Measurements from ENCODE around the gene LYL1.

Gene LYL1

DNA sequence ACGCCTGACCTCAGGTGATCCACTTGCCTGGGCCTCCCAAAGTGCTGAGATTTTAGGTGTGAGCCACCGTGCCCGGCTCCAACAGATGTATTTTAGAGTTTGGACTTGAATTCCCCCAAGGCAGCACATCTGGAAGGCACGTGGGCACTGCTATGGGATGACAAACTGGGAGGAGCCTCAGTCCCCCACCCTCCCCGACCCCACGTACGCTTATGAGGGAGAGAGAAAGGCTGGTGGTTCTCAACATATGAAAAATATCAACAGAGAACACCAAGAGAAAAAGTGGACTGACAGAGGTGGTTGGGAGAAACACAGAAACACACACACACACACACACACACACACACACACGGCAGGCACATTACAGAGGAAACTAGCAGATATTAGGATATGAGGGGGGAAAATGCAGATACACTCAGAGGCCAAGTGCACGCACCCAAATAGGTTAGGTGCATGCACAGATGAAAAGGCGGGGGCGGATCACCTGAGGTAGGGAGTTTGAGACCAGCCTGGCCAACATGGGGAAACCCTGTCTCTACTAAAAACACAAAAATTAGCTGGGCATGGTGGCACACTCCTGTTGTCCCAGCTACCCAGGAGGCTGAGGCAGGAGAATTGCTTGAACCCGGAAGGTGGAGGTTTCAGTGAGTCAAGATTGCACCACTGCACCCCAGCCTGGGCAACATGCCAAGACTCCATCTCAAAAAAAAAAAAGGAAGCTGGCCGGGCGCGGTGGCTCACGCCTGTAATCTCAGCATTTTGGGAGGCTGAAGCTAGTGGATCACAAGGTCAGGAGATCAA lies 44.3 kb upstream of the LYL1 start:
- TF ChIP-seq, protein P1, sequence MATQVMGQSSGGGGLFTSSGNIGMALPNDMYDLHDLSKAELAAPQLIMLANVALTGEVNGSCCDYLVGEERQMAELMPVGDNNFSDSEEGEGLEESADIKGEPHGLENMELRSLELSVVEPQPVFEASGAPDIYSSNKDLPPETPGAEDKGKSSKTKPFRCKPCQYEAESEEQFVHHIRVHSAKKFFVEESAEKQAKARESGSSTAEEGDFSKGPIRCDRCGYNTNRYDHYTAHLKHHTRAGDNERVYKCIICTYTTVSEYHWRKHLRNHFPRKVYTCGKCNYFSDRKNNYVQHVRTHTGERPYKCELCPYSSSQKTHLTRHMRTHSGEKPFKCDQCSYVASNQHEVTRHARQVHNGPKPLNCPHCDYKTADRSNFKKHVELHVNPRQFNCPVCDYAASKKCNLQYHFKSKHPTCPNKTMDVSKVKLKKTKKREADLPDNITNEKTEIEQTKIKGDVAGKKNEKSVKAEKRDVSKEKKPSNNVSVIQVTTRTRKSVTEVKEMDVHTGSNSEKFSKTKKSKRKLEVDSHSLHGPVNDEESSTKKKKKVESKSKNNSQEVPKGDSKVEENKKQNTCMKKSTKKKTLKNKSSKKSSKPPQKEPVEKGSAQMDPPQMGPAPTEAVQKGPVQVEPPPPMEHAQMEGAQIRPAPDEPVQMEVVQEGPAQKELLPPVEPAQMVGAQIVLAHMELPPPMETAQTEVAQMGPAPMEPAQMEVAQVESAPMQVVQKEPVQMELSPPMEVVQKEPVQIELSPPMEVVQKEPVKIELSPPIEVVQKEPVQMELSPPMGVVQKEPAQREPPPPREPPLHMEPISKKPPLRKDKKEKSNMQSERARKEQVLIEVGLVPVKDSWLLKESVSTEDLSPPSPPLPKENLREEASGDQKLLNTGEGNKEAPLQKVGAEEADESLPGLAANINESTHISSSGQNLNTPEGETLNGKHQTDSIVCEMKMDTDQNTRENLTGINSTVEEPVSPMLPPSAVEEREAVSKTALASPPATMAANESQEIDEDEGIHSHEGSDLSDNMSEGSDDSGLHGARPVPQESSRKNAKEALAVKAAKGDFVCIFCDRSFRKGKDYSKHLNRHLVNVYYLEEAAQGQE (IDR thresholded peaks at IDR 0.05; ENCODE audit: insufficient replicate concordance, low read depth) = no peak
- TF ChIP-seq, protein P2, sequence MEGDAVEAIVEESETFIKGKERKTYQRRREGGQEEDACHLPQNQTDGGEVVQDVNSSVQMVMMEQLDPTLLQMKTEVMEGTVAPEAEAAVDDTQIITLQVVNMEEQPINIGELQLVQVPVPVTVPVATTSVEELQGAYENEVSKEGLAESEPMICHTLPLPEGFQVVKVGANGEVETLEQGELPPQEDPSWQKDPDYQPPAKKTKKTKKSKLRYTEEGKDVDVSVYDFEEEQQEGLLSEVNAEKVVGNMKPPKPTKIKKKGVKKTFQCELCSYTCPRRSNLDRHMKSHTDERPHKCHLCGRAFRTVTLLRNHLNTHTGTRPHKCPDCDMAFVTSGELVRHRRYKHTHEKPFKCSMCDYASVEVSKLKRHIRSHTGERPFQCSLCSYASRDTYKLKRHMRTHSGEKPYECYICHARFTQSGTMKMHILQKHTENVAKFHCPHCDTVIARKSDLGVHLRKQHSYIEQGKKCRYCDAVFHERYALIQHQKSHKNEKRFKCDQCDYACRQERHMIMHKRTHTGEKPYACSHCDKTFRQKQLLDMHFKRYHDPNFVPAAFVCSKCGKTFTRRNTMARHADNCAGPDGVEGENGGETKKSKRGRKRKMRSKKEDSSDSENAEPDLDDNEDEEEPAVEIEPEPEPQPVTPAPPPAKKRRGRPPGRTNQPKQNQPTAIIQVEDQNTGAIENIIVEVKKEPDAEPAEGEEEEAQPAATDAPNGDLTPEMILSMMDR (IDR thresholded peaks at IDR 0.05; ENCODE audit: insufficient read depth, low read length) = no peak
- TF ChIP-seq POLR2AphosphoS5 (IDR thresholded peaks at IDR 0.05; ENCODE audit: low read depth) = peak; percentile 77; the same call in 1 of the 2 replicates
- no peak for TF ChIP-seq GABPA (IDR thresholded peaks at IDR 0.05; ENCODE audit: low read depth)
- TF ChIP-seq SPI1 (IDR thresholded peaks at IDR 0.05; ENCODE audit: borderline replicate concordance, low read depth) = peak; percentile 60; the same call in 1 of the 2 replicates
- Histone ChIP-seq H3K27ac (replicated peaks) (peak overlapping the region; percentile 44), H3K27me3 (ENCODE audit: insufficient read depth, poor library complexity, severe bottlenecking) (no peaks in the 10 kb centered on the region), H3K4me3 (replicated peaks; ENCODE audit: insufficient read depth, low read length) (no peak overlapping the region; the same call in 1 of the 2 replicates)
- peak; percentile 63 to 82 for DNase-seq (ENCODE audit: low read depth in 1 of 2, low spot score in 1 of 2)

DNA sequence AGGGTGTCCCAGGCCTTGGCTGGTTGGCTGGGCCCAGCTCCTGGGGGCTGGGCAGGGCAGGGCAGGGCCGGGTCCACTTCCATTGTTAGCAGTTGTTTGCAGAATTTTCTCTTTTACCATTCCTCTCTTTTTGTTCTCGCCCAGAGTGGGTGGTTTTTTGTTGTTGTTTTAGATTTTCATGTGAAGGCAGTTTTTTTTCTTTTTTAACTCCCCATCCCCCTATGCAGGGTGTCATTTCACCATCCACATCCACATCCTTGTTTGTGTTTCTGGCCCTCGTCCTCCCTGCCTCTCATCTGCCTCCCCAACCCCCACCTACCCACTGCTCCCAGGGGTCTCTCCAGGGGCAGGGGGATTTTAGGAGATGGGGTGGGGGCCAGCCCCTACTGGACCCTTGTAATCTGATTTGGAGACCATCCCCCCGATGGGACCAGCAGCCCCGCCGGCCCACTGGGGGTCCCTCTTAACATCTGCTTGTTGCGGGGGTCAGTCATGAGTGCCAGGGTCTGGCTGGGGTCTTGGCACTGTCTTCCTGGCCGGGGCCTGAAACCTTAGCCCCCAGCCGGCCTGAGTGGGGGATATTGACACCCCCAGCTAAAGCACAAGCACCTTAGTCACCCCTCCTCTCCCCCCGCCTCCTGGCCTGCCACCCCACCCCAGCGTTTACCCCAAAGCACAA lies 37.1 kb upstream of the LYL1 start:
- TF ChIP-seq, protein P2 (IDR thresholded peaks at IDR 0.05; ENCODE audit: insufficient read depth, low read length) = no peak
- TF ChIP-seq SPI1 (IDR thresholded peaks at IDR 0.05; ENCODE audit: borderline replicate concordance, low read depth) = no peak
- TF ChIP-seq, protein P1 (IDR thresholded peaks at IDR 0.05; ENCODE audit: insufficient replicate concordance, low read depth) = no peak
- TF ChIP-seq POLR2AphosphoS5 (IDR thresholded peaks at IDR 0.05; ENCODE audit: low read depth) = no peak
- TF ChIP-seq GABPA (IDR thresholded peaks at IDR 0.05; ENCODE audit: low read depth) = no peak
- Histone ChIP-seq H3K4me3 (replicated peaks; ENCODE audit: insufficient read depth, low read length) (no peak overlapping the region), H3K27me3 (ENCODE audit: insufficient read depth, poor library complexity, severe bottlenecking) (no peaks in the 10 kb centered on the region), H3K27ac (replicated peaks) (peak overlapping the region; percentile 66)
- no peak for DNase-seq (ENCODE audit: low read depth in 1 of 2, low spot score in 1 of 2)

DNA sequence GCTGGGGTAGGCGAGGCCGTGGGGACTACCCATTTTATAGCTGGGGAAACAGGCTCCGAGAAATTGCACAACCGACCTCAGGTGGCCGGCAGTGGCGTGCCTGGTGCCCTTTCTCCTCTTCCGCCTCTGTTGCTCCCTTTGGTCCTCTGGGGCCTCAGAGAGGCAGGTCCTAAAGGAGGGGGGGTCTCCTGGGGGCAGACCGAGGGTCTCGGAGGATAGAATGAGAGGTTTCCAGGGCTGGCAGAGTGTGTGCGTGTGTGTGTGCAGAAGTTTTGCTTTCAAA lies 36.2 kb upstream of the LYL1 start:
- TF ChIP-seq, protein P2 (IDR thresholded peaks at IDR 0.05; ENCODE audit: insufficient read depth, low read length) = no peak
- TF ChIP-seq, protein P1 (IDR thresholded peaks at IDR 0.05; ENCODE audit: insufficient replicate concordance, low read depth) = no peak
- TF ChIP-seq SPI1 (IDR thresholded peaks at IDR 0.05; ENCODE audit: borderline replicate concordance, low read depth) = no peak
- no peak for TF ChIP-seq GABPA (IDR thresholded peaks at IDR 0.05; ENCODE audit: low read depth)
- TF ChIP-seq POLR2AphosphoS5 (IDR thresholded peaks at IDR 0.05; ENCODE audit: low read depth) = no peak
- H3K4me3 ChIP-seq (replicated peaks; ENCODE audit: insufficient read depth, low read length) = no peak overlapping the region
- peak overlapping the region; percentile 50 for H3K27ac ChIP-seq (replicated peaks)
- no peaks in the 10 kb centered on the region for H3K27me3 ChIP-seq (ENCODE audit: insufficient read depth, poor library complexity, severe bottlenecking)
- peak in 1 of 2 experiments; percentile 71 for DNase-seq (ENCODE audit: low read depth in 1 of 2, low spot score in 1 of 2)

Data from HL-60 (cell line).